Muscle layer of colon (tissue), 2 donors: ENCODE results near the gene UBIAD1.

Source experiments
- H3K27ac ChIP-seq: one replicate; pipeline ENCODE4 v1.7.0; 2013; ENCODE audit warnings: low read depth, mild to moderate bottlenecking, low read length, moderate library complexity
- H3K27me3 ChIP-seq, 2 donors: one replicate each; pipeline ENCODE4 v1.7.0; 2013; ENCODE audit warnings: low read length in 2 of 2, mild to moderate bottlenecking in 2 of 2; ENCODE audit not compliant: insufficient read depth in 2 of 2, control insufficient read depth in 1 of 2
- H3K36me3 ChIP-seq: one replicate; pipeline ENCODE4 v1.7.0; 2013; ENCODE audit warnings: mild to moderate bottlenecking, low read length; ENCODE audit not compliant: insufficient read depth
- H3K4me1 ChIP-seq: one replicate; pipeline ENCODE4 v1.7.0; 2013; ENCODE audit warnings: mild to moderate bottlenecking, low read length; ENCODE audit not compliant: insufficient read depth
- H3K4me3 ChIP-seq, 2 donors: one replicate each; pipeline ENCODE4 v1.7.0; 2013; ENCODE audit warnings: low read length in 2 of 2, low read depth in 1 of 2, mild to moderate bottlenecking in 1 of 2, moderate library complexity in 1 of 2
- H3K9ac ChIP-seq: one replicate; pipeline ENCODE4 v1.7.0; 2013; ENCODE audit warnings: low read length
- H3K9me3 ChIP-seq: one replicate; pipeline ENCODE4 v1.7.0; 2013; ENCODE audit warnings: mild to moderate bottlenecking, low read length
- donor health status: abdominal sarcoma.
- donor health status: Adenocarcinoma of cecum.

Gene UBIAD1, protein sequence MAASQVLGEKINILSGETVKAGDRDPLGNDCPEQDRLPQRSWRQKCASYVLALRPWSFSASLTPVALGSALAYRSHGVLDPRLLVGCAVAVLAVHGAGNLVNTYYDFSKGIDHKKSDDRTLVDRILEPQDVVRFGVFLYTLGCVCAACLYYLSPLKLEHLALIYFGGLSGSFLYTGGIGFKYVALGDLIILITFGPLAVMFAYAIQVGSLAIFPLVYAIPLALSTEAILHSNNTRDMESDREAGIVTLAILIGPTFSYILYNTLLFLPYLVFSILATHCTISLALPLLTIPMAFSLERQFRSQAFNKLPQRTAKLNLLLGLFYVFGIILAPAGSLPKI

DNA sequence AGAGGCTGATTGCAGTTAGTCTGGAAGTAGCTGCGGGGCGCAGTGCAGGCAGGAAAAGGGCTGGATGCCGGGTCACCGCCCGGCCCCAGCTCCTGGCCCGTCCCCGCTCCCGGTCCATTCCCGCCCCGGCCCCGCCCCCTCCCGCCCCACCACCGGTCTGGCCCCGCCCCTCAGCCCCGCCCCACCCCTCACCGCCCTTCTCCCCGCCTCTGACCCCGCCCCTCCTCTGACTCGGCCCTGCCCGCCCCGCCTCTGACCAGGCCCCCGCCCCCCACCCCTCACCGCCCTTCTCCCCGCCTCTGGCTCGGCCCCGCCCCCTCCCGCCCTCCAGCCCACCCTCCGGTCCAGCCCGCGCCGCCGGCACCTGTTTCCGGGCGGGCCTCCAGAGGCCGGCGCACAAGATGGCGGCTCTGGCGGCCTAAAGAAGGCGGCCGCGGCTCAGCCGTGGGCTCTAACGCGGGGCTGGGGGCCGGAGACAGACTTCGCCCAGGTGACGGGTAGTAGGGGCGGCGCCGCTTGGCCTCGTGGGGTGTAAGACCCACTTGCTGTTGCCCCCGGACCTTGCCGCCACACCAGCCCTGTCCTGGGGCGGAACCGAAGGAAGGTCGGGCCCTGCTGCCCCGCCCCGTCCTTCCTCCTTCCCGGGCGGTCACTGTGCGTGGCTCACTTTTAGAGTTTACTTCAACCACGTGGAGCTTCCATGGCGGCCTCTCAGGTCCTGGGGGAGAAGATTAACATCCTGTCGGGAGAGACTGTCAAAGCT lies at the start of gene UBIAD1:
UBIAD1 (plus strand) TSS at position 367 of the 763 bp plus-strand sequence; CDS start at position 701, 334 bp downstream.
- H3K9ac ChIP-seq: peak within 1 kb of the TSS; percentile 72
- peak within 1 kb of the TSS; percentile 60 to 89 for H3K4me3 ChIP-seq
- peak within 1 kb of the TSS; percentile 85 for H3K27ac ChIP-seq
- no peaks in the 10 kb centered on the region for H3K27me3 ChIP-seq
- H3K9me3 ChIP-seq: no peaks in the 10 kb centered on the region
- H3K36me3 ChIP-seq: peaks cover 5% of the 10 kb centered on the region
- peaks cover 16% of the 10 kb centered on the region for H3K4me1 ChIP-seq

DNA sequence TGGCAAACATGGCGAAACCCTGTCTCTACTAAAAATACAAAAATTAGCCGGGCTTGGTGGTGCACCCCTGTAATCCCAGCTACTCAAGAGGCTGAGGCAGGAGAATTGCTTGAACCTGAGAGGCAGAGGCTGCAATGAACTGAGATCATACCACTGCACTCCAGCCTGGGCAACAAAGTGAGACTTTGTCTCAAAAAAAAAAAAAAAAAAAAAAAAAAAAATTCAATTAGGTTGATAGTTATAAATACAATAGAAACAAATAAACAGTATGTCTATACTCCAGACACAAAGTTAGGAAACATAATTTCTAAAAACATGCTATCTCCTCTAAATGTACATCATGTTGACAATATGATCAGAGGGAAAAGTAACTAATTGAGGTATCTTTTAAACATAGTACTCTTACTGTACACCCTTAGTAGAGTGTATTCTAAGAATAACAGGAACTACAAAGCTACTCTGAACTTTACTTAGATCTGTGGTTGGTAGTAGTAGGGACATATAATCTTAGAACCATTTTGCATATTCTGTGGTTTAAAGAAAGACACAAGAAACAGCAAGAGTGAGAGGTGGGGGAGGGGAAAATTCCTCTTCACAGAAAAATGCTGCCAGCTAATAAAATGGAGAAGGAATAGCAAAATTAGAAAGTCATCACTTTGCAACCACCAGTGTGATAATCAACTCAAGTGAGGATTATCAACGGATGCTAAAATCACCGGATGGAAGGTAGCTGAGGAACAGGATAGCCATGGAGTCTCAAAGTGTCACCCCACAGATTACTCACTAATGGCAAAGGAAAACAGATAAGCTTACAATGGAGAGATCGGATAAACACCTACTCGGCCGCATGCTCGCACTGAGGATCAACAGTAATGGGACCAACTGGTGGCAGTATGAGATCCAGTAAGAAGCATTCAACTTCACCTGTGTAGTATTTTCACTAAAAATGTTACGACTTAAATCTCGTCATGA lies 45.6 kb upstream of the UBIAD1 start:
- H3K36me3 ChIP-seq: peaks cover 53% of the 10 kb centered on the region
- no peak overlapping the region for H3K4me3 ChIP-seq
- no peaks in the 10 kb centered on the region for H3K4me1 ChIP-seq
- no peak overlapping the region for H3K9ac ChIP-seq
- H3K27me3 ChIP-seq: no peaks in the 10 kb centered on the region
- H3K9me3 ChIP-seq: no peaks in the 10 kb centered on the region
- no peak overlapping the region for H3K27ac ChIP-seq

DNA sequence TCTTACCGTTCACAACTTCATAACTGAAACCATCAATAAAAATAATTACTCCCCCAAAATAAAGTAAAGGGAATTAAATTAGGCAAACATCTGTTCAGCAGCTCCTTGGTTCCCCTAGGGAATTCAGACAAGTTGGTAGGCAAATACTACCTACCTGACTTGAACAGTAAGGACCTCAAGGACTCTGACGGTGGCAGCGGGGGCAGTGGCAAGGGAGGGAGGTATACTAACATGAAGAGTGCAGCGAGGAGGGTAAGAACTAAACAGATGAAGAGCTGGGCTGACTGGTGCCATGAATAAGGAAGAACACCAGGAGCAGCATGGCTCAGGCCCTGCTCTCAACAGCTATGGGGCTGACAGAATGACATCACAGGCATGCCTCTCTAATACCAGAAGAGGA lies 43.8 kb upstream of the UBIAD1 start:
- no peaks in the 10 kb centered on the region for H3K4me1 ChIP-seq
- H3K9ac ChIP-seq: no peak overlapping the region
- H3K36me3 ChIP-seq: peaks cover 69% of the 10 kb centered on the region
- H3K9me3 ChIP-seq: no peaks in the 10 kb centered on the region
- no peak overlapping the region for H3K4me3 ChIP-seq
- H3K27ac ChIP-seq: no peak overlapping the region
- H3K27me3 ChIP-seq: no peaks in the 10 kb centered on the region

DNA sequence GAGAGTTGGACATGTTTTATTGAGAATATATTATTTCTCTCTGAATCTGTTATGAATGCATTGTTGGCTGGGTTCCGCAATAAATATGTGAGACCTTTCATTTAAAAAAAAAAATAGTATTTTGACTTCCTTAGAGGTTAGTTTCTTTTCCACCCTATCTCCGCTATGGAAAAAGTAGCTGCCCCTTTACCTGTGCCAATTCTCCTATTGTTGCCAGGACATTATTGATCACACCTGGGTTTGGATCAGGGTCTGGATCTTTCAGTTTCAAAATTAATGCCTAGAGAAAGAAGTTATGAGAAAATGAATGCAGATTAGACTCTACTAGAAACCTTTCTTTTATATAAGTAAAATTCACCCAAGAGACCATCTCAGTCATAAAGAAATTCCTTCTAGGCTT lies 39.8 kb upstream of the UBIAD1 start:
- Histone ChIP-seq H3K9me3 (no peaks in the 10 kb centered on the region), H3K36me3 (peaks cover 87% of the 10 kb centered on the region), H3K27me3 (no peaks in the 10 kb centered on the region), H3K4me1 (peaks cover 6% of the 10 kb centered on the region), H3K4me3 (no peak overlapping the region), H3K9ac (no peak overlapping the region), H3K27ac (no peak overlapping the region)

DNA sequence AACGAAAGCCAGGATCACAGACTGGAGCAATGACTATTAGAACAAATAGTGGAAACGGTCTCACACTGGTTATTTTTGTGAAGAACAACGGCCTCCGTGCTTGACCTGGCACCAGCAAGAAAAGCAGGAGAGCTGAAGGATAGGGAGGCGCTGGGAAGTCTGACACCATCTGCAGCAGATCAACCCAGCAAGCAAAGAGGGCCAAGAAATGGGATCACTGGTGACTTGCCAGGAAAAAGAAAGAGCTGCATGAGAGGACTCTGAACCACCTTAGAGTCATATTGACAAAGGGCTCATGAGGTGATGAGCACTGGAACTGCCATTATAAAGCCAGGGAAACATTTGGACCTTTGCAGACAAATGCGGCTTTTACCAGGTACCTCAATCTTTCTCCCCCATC lies 35.6 kb upstream of the UBIAD1 start:
- peaks cover 6% of the 10 kb centered on the region for H3K4me1 ChIP-seq
- no peaks in the 10 kb centered on the region for H3K27me3 ChIP-seq
- no peak overlapping the region for H3K9ac ChIP-seq
- no peak overlapping the region for H3K4me3 ChIP-seq
- H3K36me3 ChIP-seq: peaks cover 63% of the 10 kb centered on the region
- H3K27ac ChIP-seq: no peak overlapping the region
- no peaks in the 10 kb centered on the region for H3K9me3 ChIP-seq

DNA sequence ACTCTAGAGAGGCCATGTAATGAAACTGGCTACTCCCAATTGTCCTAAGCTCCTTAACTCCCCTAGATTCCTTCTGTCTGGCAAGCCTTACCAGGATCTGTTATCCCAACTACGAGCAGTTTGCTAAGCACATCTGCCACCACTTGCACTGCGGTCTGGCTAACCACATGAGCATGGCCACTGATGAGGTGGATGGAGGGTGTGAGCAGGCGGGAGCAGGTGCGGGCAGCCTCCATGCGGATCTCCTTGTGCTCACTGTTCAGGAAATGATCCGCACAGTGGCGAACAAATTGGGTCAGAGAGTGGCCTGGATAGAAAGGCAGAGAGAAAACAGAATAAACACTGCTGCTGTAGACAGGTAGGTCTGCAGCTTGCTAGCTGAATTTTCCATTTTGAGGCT lies 34.7 kb upstream of the UBIAD1 start:
- H3K9ac ChIP-seq: no peak overlapping the region
- H3K4me3 ChIP-seq: no peak overlapping the region
- H3K27me3 ChIP-seq: no peaks in the 10 kb centered on the region
- H3K36me3 ChIP-seq: peaks cover 55% of the 10 kb centered on the region
- no peaks in the 10 kb centered on the region for H3K9me3 ChIP-seq
- peaks cover 6% of the 10 kb centered on the region for H3K4me1 ChIP-seq
- H3K27ac ChIP-seq: no peak overlapping the region

DNA sequence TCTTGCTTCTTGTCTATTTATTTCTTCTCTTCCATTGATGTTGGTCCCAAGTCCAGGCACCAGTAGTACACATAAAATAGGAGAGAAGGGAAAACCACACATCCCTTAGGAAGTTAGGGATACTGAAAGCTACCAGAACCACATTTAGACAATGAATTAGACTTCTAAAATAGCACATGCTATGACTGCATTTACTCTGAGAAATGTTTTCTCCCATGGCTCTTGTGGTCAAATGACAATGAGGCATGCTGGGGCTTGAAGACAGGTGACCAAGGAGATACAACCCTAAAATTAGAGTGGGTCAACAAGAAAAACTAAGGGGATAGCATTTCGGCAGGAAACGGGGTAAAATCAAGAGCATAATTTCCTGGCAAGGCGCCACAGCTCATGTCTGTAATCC lies 27.8 kb upstream of the UBIAD1 start:
- no peak overlapping the region for H3K4me3 ChIP-seq
- H3K4me1 ChIP-seq: no peaks in the 10 kb centered on the region
- no peaks in the 10 kb centered on the region for H3K27me3 ChIP-seq
- H3K9me3 ChIP-seq: no peaks in the 10 kb centered on the region
- H3K36me3 ChIP-seq: peaks cover 35% of the 10 kb centered on the region
- no peak overlapping the region for H3K27ac ChIP-seq
- H3K9ac ChIP-seq: no peak overlapping the region

DNA sequence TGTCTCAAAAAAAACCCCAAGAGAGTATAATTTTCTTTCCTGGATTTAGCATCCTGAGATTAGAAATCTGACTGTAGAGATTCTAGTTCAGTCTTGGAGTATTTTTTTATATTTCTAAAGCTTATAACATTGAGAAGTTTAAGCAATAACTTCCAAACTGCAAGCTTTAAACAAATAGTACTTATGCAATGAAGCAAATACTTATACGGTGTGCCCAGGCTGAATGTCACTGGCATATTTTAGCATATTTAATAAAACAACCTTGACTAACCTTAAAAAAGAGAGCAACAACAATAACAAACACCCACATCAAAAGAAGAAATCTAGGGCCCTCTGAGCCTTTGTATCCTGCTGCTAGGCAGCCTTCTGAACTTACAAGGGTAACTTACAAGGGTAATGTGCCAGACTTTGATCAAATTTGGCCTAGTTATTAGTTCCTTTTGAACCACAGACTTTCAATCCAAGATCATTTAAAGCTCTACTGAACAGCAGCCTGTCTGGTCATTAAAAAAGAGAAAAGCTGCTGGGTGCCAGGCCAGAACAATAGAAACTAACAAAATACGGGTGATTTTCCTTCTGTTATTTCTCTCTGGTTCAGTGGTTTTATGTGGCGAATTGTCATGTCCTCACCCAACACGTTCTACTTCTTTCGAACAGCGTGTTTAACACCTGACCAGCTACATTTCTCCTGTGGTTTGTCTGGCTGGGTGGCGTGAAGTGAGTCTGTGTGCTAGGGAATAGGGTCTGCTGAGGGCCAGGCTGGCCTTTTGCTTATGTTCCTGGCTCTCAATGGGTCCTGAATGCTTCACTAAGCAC lies 26.9 kb upstream of the UBIAD1 start:
- no peaks in the 10 kb centered on the region for H3K4me1 ChIP-seq
- H3K27me3 ChIP-seq: no peaks in the 10 kb centered on the region
- no peak overlapping the region for H3K4me3 ChIP-seq
- no peak overlapping the region for H3K9ac ChIP-seq
- peaks cover 44% of the 10 kb centered on the region for H3K36me3 ChIP-seq
- no peaks in the 10 kb centered on the region for H3K9me3 ChIP-seq
- H3K27ac ChIP-seq: no peak overlapping the region

DNA sequence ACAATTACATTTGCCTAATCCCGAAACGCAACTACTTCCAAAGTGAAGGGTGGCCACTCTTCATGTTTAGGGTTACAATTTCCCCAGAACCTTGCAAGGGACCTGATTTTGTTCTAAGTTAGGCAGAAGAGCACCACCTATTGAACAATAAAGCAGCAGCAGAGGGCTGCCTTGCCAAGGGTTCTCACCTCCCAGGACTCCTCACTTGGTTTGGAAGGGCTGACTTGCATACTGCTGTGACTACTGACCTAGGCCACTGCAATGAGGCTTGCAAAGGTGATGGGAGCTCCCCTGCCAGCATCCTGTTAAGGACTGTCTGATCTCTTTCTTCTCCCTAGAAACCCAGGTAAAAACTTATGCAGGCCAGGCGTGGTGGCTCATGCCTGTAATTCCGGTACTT lies 24.8 kb upstream of the UBIAD1 start:
- Histone ChIP-seq H3K36me3 (peaks cover 54% of the 10 kb centered on the region), H3K9ac (no peak overlapping the region), H3K4me1 (no peaks in the 10 kb centered on the region), H3K27ac (no peak overlapping the region), H3K4me3 (no peak overlapping the region), H3K27me3 (no peaks in the 10 kb centered on the region), H3K9me3 (no peaks in the 10 kb centered on the region)

DNA sequence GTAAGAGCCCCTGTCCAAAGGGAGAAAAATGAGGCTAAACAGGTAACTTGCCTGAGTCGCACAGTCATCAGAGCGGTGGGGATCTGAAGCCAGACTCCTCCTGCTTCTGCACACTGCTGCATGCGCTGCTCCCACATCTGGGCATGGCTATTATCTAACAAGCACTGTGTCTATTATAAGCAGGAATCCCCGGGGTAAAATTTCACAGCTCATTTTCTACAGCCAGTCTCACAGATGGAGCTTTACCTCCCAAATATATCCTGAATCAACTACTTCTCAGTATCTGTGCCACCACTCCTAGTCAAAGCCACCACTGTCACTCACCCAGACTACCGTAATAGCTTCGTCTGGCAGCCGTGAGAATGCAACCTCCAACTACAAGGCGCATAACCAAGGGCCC lies 20.5 kb upstream of the UBIAD1 start:
- Histone ChIP-seq H3K27ac (no peak overlapping the region), H3K4me3 (no peak overlapping the region), H3K9ac (no peak overlapping the region), H3K36me3 (peaks cover 67% of the 10 kb centered on the region), H3K9me3 (no peaks in the 10 kb centered on the region), H3K27me3 (no peaks in the 10 kb centered on the region), H3K4me1 (no peaks in the 10 kb centered on the region)
